Stimulated activated CD4-positive, alpha-beta T cell treated with anti-CD3 and anti-CD28 coated beads, Interleukin-4, amount 100 ng/mL, for 48 hours (primary cell): Measurements from ENCODE around the gene SERPINB5.
"Not testable (repeated sequence)": the region's sequence is repeated elsewhere in the genome, so short reads cannot be mapped to it uniquely, and the experiment has no call there.

Experiments used
- DNase-seq, 2 donors: peaks; one replicate each; pipeline ENCODE4 v3.0.0-alpha.2; 2020; ENCODE audit warnings: low read depth in 2 of 2

The SERPINB5 gene, protein sequence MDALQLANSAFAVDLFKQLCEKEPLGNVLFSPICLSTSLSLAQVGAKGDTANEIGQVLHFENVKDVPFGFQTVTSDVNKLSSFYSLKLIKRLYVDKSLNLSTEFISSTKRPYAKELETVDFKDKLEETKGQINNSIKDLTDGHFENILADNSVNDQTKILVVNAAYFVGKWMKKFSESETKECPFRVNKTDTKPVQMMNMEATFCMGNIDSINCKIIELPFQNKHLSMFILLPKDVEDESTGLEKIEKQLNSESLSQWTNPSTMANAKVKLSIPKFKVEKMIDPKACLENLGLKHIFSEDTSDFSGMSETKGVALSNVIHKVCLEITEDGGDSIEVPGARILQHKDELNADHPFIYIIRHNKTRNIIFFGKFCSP

DNA sequence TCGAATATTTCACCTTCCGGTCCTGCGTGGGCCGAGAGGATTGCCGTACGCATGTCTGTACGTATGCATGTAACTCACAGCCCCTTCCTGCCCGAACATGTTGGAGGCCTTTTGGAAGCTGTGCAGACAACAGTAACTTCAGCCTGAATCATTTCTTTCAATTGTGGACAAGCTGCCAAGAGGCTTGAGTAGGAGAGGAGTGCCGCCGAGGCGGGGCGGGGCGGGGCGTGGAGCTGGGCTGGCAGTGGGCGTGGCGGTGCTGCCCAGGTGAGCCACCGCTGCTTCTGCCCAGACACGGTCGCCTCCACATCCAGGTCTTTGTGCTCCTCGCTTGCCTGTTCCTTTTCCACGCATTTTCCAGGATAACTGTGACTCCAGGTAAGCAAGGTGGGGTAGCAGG lies at the start of gene SERPINB5:
SERPINB5 (plus strand) TSS at position 291 of the 400 bp plus-strand sequence. CDS start 7,471 bp downstream, outside the sequence.
- no peak for DNase-seq

DNA sequence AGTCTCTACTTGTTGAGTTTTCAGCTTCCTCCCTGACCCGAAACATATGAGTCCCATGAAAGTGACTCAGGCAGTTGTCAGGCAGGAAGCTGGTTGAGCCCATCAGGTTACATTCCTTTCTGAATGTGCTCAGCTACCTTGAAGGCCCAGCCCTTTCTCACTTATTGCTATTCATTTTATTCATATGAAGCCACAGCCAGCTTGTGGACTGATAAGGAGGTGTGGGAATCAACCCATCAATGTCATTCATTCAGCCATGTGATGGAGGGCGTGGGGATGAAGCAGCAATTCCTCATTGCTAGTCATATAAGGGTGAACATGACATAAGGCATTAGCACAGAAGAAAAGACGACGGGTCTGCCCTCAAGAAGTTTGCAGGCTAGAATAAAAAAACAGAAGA lies 49.2 kb upstream of the SERPINB5 start:
- DNase-seq, result no peak

DNA sequence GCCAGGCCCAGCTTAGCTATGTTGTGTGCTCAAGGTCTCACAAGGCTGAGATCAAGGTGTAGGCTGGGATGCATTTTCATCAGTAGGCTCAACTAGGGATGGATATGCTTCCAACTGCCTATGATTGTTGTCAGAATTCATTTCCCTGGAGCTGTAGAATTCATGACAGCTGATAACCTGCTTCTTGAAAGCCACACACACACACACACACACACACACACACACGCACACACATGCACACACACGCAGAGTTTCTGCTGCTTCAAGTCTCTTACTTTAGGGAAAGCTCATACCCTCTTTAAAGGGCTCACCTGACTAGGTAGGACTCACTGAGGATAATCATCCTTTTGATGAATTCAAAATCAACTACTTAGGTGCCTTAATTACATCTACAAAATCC lies 46.2 kb upstream of the SERPINB5 start:
- no peak for DNase-seq

DNA sequence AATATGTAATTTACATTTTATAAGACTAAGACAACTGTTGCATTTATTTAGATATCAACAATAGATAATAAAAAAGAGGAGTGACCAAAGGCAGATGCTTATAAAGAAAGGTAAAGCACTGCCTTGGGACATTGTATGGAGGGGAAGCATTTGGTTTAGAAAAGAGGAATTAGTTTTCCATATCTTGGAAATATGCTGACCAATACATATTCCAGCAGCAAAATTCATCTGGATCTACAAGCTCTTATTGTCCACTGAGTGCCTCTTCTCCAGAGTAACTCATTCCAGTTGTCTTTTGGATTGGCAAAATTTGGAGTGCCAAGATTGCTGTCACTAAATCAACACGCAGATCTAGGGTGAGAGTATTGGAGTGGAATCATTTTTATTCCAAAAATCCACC lies 45.6 kb upstream of the SERPINB5 start:
- no peak for DNase-seq

DNA sequence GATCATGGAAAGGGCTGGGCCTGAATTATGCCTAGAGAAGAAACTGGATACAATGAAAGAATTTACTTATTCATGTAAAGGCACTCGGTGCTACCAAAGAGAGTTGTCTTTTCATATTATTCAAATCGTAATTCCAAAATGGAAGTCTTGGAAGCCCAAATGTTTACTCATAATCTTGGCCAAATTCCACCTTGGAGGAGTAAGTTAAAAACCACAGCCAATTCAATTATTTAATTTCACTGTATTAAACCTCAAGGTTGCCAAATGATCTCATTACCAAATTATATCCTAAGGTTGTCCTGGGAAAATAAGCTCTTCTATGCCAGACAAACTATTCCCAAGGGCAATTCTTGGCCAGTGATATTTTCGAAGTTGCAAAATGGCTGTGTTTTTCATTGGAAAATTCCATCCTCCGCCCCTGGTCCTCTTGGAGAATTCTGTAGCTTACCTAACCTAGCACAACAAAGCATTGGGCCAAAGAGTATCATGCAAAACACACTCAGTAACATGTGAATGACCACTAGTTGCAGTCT lies 43.4 kb upstream of the SERPINB5 start:
- DNase-seq, result no peak

DNA sequence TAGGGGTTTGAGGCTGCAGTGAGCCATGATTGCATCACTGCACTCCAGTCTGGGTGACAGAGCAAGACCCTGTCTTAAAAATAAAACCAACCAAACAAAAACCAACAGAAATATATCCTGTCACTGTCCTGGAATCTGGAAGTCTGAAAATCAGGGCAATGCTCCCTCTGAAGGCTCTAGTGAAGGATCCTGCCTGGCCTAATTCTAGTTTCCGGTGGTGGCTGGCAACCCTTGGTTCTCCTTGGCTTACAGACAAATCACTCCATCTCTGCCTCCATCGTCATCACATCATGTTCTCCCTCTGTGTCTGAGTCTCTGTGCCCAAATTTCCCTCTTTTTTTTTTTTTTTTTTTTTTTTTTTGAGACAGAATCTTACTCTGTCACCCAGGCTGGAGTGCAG lies 38.6 kb upstream of the SERPINB5 start:
- DNase-seq, result no peak

DNA sequence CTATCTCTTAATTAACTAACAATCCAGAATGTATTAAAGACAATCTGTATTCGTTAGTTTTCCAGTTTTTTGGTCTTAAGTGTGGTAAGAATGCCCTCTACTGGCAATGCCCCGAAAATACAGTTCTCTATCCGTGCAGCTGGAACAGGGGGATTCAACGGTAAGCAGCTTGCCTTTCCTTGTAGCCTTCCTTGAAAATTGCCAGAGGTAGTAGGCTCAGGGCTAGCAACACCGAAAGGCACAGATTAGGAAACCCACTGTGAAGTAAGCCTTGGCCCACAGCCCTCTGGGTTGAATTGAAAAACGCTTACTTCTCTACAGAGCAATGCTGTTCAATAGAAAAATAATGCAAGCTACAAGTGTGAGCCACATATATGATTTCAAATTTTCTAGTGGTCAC lies 37.4 kb upstream of the SERPINB5 start:
- DNase-seq, result peak in 1 of 2 donors; percentile 14

DNA sequence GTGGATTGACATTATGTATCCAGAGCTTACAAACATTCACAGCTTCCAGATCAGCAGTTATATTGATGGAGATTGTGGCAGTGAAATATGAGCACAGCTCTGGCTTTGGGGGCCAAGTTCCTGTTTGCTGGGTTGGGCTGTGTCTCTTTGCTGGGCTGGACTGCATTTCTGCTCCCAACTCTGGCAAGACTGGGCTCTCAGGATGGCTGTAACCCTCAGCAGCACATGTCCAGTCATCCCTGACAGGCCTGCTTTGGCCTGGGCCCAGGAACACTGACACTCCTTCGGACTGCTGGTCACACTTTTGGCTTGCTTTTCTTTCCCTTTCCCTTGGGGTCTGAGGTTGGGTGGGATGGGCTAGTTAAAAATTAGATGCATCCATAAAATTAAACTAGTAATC lies 36.5 kb upstream of the SERPINB5 start:
- no peak for DNase-seq

DNA sequence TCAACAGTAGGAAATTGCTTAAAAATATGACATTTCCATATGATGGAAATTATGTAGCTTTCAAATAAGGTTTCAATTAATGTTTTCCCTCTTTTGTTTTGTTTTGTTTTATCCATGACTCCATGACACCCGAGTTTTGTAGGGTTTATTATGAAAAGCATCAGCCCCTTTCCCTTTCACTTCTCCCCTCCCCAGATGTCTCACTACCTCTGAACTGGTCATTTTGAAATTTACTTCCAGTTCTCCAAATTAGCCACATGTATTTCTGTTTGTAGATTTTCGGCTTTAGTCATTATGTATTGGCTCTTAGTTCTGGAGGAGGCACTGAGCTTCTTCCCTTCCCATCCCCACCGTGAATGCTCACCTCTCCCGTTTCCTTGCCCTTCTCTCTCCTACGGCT lies 35.9 kb upstream of the SERPINB5 start:
- DNase-seq, result no peak

DNA sequence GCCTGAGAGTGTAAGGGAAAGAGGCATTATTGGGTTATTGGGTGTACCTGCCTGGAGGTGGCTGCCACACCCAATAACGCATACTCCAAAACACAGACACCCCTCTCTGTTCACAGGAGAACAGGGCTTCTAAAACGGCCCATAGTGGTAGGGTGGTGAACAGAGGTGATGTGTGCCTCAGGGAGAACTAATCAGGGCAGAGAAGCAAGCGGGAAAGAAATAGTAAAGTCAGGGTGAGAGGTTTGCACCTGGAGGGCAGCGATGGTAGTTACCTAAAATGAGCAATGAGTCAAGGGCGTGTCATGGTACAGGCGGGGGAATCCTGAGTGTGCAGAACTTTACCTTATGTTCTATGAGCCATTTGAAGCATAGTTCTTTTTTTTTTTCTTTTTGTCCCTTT lies 32.9 kb upstream of the SERPINB5 start:
- DNase-seq, result no peak

DNA sequence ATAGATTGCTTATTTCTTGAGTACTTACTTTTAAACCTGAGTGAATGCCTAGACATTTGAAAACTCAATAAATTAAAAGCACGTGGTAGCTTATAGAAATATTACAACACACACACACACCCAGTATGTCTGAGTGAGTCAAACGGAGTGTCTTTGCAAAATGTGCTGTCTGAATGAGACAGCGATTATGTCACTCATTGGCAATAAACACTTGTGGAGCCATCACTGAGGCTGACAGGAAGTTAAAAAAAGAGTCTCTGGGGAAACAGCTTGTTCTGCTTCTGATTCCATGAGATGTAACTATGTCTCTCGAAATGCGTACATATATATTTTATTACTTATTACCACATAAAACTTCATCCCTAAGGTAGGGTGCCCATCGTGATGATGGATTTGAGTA lies 32.2 kb upstream of the SERPINB5 start:
- no peak for DNase-seq

DNA sequence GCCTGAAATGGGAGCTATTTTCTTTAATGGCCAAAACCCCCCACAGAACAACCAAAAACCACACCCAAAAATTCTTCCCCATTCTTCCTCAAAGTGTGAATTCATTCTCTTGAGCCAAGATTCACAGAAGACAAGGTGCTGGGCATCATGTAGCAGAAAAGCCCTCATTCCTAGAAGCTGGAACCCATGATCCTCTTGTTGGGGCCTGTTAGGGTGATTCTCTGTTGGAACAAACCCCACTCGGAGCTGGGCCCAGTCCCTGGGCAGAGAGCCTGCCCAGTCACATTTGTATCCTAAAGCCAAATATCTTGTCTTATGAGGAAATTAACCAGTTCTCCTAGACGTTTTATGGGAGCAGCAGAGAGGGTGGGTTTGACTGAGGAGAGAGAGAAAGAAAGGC lies 31.7 kb upstream of the SERPINB5 start:
- no peak for DNase-seq

DNA sequence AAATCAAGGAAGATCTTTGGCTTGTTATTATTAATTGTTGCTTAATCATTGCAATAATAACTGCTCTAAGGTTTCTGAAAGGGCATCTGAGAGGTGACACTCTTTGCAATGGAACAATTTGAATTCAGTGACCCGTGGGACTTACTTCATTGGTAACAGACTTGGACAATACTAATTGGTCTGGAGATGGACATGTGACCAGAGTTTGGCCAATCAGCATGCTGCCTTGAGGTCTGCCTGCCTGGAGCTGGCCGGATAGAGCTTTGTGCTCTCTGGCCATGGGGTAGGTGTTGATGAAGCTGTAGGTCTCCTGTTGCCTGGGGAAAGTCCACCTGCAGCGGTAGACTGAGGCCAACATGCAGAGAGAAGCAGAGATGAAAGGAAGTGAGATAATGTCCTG lies 30.5 kb upstream of the SERPINB5 start:
- DNase-seq, result no peak

DNA sequence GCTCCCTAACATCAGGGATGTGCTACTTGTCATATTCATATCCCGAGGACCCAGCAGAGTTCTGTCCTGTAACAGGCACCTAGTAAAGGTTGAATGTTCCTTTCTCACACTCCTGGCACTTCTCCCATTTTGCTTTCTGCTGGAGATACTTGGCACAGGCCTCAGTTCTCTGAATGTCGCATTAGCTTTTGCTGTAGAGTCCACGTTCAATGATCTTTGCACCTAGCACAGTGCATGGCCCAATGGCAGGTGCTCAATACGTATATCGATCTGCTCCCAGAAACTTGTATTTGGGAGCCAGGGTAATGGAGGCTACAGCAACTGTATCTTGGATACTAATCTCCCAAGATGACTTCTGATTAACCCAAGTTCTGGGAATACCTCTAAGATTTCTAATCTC lies 29.7 kb upstream of the SERPINB5 start:
- no peak for DNase-seq

DNA sequence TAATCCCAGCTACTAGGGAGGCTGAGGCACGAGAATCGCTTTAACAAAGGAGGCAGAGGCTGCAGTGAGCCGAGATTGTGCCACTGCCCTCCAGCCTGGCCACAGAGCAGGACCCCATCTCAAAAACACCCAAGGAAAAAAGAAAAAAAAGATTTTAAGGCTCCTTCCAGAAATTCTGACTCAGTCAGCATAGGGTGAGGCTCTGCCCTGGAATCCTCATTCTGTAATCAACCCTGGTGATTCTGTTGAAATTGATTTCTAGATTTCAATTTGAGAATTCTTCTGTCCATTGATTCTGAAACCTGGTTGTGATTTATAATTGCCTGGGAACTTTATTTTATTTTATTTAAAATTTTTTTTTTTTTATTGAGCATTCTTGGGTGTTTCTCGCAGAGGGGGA lies 27.3 kb upstream of the SERPINB5 start:
- no peak for DNase-seq

DNA sequence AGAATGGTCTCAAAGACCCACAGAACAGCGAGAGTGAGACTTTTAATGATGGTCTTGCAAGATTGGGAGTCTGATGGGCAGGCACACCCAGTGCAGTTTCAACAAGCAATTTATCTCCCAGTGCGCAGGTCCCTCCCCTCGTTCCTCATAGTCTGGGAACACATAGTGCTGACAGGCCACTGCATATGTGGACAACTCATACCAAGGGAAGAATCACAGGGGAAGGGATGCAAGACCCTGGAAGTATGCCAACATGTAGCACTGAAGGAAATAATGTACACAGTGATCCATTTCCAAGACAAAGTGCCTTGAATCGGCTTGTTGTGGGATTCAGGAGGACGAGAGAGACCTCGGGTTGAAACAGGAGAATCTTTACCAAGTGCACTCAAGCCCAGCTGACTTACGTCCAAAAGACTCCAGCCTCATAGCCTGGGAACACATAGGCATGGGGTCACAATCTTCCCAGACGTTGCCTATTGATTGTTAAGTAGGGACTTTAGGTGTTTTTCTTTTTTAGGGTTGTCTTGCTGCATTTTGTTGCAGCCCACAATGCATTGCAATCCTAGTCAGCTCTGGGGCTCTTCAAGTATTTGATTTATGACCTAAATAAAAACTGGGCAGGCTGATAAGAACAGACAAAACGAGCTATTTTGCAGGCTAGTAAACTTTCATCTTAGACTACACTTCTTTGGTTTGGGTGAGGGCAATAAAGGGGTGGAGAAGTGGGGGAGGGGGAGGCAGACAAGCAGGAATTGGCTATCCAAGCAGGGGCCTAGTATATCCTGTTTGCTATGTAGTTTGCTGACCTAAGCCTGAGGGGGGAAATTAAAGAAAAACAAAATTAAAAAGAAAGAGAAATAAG lies 24.7 kb upstream of the SERPINB5 start:
- DNase-seq, result no peak

DNA sequence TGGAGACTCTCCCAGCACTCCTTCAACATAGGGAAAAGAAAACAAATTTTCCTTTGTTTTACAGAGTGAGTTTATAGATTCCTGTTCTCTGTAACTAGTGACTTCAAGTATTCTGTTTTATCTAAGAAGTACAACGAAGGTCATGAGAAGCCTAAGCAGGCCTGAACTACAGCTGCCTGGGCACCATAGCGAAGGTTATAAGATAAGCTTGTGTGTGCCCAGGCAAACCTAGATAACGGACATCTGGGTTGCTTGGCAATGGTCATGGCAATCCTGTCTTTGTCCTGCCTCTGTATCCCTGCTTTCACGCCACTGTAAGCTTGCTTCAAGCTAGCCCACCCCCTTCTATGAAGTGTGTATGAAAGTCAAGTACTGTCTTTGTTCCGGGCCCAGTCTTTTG lies 24.0 kb upstream of the SERPINB5 start:
- DNase-seq, result not testable (repeated sequence)

DNA sequence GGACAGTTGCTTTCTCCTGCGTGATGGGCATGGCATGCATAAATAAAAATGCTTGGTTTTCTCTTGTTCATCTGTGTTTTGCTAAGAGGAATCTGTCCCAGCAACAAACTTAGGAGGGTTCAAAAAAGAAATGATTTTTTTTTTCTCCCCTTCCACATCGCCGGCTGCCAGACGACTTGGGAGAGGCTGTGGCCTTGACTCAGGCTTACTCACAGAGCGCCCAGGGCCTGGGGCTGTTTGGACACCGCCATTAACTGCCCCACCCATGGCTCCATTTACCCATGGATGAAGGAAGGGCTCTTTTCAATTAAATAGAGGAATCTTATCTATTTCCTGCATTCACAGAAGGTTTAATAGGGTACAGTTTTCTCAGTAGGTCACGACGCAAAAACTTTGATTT lies 22.3 kb upstream of the SERPINB5 start:
- no peak for DNase-seq

DNA sequence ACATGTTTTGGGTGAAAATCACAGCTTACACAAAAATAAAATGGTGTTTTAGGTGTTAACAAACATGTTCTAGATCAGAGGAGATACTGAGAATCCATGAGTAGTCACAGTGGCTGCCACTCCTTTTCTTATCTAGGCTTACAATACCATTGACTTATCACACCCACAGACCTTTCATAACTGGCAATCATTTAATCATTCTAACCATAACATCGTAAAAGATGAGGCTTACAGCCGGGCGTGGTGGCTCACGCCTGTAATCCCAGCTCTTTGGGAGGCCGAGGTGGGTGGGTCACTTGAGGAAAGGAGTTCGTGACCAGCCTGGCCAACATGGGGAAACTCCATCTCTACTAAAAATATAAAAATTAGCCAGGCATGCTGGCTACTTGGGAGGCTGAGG lies 18.8 kb upstream of the SERPINB5 start:
- no peak for DNase-seq

DNA sequence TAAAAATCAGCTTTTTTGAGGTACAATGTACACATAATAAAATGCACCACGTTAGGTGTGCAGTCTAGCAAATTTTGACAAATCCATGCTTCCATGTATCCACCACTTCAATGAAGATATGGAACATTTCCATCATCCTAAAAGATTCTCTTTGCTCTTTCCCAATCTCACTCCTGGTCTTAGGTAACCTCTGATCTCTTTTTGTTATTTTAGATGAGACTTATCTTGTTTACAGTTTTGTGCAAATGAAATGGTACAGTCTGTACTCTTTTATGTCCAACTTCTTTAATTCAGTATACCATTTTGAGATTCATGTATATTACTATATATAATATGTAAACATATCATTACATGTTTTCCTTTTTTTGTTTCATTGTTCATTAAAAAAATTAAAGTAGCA lies 16.3 kb upstream of the SERPINB5 start:
- DNase-seq, result no peak

DNA sequence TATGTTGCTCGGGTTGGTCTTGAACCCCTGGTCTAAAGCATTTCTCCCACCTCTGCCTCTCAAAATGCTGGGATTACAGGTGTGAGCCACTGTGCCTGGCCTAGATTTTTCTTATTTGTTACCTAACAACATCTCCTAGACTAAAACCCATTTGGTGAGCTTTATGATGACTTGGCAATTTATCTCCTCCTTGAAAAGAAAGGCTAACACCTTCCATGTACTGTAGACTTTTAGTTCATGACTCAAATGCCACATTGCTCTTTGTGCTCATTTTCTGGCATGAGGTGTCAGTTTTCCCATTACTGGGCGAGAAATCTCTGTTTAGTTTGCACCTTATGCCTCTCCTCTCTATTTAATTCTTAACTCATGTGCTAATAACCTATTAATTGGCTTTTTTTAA lies 12.3 kb upstream of the SERPINB5 start:
- DNase-seq, result no peak

DNA sequence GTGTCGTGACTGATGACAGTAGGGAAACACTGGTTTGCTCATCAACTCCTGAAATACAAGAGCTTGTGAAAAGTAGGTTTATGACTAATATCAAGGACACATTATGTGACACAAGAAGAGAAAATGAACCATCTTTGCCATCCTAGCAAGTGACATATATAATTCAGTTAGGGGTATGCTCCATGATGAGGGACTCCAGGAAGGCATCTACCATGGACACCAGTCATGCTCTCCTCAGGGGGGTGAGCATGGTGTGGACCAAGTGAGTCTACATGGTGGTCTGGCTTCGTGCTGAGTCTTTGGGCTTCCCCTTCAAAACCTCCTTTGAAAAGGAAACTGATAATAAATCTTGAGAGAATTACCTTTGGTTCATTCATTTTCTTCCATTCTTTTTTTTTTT lies 11.7 kb upstream of the SERPINB5 start:
- no peak for DNase-seq

DNA sequence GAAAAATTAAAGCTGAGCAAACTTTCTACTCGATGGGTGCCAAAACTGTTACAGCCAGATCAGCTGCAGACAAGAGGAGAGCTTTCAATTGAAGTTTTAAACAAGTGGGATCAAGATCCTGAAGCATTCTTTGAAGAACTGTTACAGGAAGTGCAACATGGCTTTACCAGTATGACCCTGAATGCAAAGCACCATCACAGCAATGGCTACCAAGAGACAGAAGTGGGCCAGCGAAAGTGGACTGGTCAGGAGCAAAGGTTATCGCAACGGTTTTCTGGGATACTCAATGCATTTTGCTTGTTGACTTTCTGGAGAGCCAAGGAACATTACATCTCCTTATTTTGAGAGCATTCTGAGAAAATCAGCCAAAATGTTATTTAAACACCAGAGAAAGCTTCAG lies 9.1 kb upstream of the SERPINB5 start:
- no peak for DNase-seq
